DMS53 treated with DMSO at 0.1 percent for 48 hours (cell line): Measurements from ENCODE around the gene RABGAP1.

Experiments used
- DNase-seq: peaks from one replicate; lab custom pipeline; 2025; ENCODE audit not compliant: unreplicated experiment; lab: John Stamatoyannopoulos, UW

RABGAP1 gene

DNA sequence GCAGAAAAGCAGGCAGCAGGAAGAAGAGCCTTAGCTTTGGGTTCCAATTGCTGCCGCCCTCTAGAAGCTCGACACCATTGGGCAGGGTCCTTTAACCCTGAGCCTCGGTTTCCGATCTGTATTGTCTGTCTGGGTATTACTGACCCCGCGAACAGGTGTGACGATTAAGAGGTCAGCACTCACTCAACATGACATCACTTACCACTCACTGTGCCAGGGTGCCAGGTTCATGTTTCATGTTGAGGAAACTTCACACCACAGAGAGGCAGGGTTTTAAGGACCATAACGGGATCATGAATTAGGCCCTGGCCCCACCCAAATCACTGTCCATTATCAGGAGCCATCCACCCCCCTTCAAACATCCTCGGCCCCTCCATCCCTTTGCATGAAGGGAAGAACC lies 168.2 kb downstream of the RABGAP1 start:
- DNase-seq, result no peak

DNA sequence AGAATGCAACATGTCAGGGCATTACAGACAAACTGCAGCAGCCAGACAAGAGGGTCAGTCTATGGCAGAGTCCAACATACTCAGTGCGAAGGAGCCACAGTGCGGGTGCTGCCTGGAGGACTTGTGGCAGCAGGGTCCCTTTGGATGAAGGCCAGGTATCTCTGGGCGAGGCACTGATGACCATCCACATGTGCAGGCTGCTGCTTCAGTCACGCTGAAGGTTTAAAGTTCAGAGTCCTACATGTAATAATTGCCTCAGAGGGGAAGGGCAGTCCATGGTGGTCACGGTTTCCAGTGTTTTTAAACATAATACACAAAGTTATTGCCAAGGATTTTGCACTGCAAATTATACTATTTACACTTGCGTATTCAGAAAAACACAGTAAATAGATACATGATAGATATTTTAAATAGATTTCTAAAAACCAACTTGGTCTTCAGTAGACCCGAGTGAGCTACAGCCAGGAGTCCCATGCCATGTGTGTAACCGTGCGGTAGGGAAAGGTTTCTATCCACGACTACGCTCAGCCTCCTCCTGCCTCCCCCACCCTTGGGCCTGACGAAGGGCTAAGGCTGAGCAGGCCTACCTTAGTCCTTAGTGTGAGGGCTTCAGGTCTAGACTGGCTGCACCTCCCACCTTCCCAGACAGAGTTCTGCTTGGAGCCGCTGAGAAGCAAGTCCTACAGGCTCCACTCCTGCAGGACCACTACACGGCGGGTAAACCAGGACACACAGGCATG lies 168.9 kb downstream of the RABGAP1 start:
- DNase-seq, result no peak

DNA sequence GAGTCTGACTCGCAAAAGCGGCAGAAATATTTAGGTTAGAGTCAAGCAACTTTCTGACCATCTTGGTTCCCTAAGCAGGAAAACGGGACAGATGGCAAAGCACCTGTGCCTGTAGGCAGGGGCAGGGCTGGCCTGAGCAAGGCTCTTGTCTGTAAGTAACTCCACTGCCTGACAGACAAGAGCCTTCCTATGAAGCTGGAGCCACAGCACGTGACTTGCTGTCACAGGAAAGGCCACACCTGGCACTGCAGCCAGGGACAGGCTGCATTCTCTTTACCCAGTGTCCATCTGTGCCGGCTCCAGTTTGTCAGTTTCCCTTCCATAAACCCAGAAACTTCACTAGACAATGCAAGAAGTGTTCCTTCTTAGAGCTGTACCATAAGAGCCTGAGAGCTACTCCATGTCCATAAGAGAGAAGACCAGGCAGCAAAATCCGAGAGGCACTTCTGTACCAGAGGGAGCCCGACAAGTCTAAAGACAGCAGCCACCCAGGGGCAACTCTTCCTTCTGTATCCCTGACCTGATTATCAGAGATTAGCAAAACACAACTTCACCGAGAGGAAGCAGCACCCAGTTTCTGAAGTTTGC lies 170.7 kb downstream of the RABGAP1 start:
- peak; percentile 70 for DNase-seq

DNA sequence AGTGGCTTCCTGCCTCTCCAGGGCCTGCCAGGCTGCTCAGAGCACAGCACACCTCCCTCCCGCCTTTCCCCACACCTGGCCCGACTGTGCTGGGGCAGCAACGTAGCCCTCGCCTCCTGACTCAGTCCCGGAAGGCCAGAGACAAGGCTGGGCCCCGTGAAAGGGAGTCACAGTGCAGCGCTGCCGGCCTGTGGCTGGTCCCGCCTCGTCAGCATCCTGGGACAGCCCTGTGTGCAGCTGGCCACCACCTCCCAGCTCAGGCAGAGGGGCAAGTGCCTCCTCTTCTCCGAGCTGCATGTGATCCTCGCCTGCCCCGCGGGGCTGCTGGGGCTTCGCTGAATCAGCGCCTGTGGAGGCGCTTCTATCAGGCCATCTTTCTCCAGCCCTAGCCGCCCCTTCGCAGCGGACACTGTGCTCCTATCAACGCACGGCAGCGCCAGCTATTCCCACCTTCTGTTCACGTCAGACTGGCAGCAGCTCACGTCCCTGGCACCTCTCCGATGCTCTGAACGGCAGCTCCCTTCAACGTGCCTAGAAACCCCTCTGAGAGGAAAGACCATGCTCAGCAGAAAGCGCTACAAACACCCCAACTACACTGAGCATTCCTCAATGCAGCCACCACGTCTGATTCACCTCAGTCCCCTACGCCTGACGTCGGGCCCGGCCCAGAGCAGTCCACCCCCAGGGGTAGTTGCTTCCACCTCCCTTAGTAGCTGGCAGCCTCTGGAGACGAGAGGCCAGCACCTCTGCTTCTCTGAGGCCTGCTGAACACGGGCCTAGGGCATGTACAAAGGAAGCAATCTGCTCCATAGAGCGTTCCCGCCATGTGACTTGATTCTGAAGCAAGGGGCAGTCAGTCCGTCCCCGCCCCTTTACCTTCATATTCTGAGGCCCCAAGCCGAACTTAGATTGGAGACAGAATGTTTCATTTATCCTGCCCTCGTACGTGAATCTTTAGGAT lies 171.5 kb downstream of the RABGAP1 start:
- peak; percentile 28 for DNase-seq

DNA sequence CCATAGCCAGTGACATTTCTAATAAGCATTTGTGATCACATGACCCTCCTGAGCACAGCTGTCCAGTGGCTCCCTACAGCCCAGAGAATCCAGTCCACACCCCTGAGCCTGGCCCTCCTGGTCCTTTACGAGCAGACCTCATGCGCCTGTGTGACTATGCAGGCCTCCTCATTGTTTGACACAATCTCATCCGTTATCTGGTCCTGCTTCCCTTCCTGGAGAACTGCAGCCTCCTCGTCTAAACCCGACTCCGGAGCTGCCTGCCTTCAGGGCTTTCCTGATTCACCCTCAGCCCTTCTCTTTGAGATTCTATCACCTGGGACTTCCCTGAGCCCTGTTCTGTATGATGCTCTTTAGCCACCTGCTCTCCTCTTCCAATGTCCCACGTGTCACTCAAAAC lies 172.4 kb downstream of the RABGAP1 start:
- DNase-seq, result no peak

DNA sequence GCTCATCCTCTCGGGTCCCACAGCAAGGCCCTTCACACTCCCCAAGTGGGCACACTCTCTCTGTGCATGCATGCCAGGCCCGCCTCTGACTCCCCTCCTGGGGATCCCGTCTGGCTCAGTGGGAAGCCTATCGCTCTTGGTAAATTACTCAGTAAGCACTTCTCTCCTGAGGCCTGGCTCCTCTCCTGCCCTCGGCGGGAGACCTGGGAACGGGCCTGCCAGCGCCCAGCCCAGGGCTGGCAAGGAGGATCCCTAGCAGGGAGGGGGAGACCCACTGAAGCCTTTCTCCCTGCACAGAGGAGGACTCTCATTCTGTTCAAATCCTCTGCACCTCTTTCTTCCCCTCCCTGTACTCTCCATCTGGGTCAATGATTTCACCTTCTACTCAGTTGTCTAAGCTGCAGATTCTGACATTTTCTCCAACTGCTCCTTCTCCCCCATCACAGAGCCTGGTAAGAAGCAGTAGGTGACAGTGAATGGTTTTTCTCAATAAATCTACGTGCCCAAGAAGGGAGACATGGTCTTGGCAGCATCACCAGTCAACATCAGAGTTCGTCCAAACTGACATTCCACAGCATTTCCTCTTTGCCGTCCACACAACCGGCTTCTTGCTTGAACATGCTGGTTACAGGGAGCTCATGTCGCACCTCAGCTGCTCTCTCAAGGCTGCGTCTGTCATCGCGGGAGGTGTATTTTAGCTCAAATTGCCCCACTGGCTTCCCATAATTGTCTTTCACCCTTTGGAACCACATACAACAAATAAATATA lies 174.5 kb downstream of the RABGAP1 start:
- no peak for DNase-seq

DNA sequence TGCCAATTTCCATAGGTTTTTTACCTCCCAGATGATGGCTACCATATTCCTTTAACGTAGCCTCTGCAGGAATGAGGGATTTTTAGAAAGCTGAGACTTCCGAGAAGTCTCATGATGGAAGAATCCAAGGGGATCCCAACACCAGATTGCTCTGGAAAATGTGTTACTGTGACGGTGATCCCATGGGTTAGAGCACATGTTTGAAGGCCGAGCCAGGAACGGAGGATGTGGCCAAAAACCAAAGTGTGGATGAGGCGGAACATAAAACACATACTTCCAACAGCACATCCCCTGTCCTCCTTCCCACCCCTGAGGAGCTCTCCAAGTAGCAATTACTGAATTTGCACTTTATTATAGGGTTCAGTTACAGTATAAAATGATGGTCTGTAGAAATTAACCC lies 175.2 kb downstream of the RABGAP1 start:
- no peak for DNase-seq

DNA sequence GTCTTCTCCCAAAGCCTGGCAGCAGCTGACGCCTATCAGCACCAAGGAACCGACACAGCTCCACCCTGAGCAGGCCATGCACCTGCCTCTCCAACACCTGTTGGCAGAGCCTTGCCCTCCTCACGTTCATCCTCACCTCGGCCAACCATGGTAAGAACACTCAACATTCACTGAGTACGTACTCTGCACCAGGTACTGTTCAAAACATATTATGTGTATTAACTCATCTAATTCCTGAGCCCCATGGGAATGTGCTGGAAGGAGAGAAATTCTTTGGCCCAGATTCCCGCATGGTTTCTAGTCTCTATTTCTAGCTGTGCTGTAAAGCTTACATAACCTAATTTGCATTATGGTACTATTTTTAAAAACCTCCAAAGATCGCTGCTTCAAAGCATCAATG lies 178.7 kb downstream of the RABGAP1 start:
- DNase-seq, result no peak

DNA sequence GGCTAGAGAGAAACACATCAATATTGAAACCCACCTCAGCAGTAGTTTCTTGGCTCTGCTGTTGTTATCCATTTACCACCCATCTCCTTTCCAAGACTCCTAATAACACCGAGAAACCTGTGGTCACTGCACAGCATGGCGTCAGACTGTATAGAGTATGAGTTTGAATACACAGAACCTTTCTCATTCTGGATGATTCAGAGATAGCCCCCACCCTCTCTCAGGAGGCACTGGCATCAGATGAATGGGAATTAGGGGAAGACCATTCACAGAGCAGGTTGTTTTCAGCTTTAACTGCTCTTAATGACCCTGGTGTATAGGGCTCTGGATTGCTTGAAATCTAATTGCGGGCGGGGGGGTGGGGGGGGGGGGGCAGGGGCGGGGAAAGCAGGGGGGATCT lies 179.3 kb downstream of the RABGAP1 start:
- no peak for DNase-seq

DNA sequence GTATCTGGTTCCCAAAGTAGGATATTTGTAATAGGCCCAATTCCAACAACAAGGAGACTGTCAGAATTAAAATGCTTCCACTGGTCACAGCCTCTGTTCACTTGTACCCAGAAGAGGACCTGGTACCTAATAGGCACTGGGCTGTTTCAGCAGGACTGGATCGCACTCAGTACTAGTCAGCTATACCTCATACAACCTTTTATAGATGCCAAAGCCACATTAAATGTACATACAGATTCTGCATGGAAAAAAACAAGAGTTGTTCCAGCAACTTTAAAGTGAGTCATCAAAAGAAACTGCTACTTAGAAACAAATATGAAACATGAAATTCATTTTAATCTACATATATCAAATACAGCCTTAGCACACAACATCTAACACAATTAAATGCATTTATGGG lies 180.1 kb downstream of the RABGAP1 start:
- DNase-seq, result no peak

DNA sequence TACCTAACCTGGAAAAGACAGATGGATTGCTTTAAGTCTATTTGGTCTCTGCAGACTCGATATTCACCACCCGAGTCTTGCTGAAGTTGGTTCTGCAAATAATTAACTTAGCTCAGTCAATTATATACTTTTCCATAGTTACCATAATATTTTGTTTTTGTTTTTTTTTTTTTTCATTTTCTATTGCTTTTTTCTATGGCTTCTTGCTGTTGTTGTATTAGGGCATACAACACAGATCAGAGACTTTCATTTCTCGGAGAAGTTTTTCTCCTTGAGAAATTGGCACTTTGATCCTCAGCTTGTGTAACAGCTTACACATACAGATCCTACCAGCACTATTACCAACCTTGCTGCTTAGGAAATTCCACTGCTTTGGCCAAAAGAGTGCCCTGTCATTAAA lies 180.6 kb downstream of the RABGAP1 start:
- DNase-seq, result no peak

DNA sequence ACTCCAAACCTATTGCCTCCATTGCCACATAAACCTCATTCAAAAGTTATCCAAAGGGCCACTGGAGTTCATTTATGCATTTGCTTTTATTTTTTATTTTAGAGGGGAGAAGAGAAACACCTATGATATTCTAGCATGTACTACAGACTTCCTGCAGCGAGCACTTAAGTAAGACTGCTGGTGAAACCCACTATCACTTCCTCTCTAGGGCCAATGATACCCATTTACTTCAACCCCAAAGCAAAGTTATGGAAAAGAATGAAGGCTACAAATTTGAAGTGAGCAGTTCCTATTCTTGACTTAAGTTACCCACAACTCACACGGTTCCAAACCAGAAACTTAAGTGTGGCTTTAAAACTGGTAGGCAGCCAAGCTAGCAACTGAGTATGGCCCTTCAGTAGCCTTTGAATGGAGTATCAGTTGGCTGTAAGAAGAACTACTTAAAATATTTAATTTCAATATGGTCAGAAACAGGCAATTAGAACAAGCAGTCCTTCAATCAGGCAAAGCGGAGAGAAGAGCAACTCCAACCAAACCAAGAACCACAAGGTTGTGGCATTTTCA lies 186.8 kb downstream of the RABGAP1 start:
- no peak for DNase-seq

DNA sequence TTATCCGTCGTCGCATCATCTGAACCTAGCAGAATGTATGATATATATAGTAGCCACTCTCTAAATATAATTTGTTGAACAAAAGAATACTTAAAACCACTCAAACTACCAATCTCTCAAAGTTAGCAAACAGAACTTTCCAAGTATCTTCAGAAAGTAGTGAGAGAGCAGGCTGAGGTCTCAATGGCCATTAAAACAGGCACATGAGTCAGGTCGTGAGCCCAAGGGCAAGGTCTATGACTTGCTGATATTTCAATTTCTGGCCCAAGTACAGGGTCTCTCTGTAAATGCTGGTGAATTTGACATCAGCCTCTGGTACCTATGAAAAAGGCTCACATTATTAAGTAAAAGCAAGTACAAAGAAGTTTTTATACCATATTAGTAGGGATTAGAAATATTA lies 187.8 kb downstream of the RABGAP1 start:
- no peak for DNase-seq

DNA sequence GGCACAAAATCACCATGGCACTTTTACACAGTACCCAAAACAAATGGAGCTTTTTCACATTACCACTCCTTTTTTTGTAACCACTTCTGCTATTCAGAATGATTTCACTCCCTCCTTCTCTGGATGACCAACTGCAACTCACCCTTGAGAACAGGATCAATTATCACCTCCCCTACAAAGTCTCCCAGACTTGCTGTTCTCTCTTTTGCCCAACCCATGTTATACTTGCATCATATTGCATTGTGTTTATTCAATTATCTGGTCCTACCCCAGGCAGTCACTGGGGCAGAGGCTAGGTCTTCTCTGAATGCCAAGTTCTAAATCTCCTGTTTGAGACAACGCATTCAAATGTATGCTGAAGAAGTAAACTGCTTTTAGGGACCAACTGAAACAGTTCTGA lies 188.6 kb downstream of the RABGAP1 start:
- no peak for DNase-seq

DNA sequence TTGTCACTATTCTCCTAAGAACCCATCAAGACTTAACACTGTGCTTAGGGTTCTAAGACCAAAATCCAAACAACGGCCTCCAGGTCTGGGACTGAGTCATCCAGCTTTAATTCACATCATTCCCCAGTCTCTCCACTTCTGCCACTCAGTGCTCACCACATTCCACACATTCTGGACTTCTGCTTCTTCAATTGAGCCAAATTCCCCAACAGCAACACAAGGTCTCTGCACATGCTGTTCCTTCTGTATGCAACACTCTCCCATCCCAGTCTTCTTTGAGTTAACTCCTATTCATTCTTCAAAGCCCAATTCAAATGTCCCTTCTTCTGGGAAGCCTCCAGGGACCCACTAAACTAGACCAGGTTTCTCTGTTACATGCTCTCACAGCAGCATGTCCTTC lies 190.4 kb downstream of the RABGAP1 start:
- DNase-seq, result no peak

DNA sequence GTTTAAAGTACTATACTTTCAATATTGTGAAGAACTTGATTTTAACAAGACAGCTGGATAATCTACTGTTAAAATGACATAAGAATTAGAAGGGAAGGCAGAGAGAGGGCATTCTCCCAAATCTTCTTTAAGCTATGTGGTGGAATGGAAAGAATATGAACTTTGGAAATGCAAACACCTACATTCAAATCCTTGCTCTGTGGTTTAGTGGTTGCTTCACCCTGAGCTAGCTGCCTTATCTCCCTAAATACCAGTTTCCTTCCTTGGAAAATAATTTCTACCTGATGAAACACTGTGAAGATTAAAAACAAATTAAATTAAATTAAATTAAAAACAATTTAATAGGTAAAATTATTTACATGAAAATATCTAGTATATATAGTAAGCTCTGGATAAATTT lies 191.2 kb downstream of the RABGAP1 start:
- no peak for DNase-seq

DNA sequence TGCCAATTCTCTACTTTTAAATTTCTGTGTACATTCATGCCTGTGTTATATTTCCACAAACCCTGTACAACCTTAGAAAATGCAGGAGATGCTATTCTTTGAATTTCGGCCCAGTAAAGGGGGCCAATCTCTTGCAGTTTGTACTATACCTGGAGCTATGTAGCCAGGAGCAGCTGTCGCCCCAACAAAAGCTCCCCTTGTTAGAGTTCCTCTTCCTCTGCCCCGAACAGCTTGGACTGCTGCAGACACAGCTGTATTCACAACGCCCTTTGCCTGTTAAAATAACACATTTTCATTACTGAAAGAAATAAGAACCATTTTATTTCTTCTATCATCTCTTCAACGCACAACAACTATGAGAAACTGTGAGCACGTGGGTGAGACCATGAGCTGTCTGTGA lies 191.9 kb downstream of the RABGAP1 start:
- no peak for DNase-seq

DNA sequence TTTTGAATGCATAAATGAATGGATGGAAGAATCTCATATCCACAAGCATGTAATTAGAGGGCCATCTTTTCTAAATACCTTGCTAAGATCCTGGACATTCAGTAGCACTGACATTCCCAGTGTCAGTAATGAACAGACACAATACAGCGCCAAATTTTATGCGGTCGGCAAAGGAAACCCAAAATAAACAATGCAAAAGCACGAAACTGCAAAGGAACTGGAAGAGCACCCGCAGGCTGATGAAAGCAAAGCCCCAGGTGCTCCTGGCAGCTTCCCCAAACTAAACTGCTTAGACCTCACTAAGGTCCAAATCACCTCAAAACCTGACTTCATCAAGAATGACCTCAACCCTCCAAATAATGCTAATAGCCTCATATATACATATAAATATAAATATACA lies 194.6 kb downstream of the RABGAP1 start:
- DNase-seq, result no peak

DNA sequence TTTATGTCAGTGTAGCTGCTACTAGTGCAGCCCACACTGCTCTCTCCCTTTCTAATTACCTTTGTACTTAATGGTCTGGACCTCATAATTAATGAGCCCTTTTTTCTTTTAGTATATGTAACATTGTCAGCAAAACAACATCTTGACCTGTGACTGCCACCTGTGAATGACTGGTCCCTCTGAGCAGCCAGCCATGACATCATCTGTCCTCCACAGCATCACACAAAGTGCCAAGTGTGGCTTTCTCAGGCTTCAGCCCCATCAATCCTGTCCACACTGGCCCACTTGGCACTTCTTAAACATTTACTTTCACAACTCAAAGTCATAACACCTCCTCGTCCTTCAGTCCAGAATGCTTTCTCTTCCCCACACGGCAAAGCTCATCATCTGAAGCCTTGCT lies 197.3 kb downstream of the RABGAP1 start:
- DNase-seq, result no peak

DNA sequence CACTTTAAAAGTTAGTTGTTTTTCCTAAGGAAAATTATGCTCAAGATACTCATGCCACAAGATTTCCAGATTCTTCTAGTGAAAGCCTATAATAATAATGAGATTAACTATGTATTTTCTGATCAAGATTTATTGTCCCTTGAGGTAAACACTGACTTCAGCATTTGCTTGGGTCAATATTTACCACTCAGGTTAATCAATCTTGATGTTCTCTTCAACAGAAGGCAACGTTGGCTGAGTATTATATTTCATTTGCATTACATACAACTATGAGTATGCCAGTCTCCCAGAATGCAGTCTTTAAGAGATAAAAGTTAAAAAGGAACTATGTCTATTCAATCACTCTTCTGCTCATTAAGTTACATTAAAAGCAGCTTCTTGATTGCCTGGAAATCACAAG lies 208.2 kb downstream of the RABGAP1 start:
- DNase-seq, result no peak
